GM10248 (cell line): ENCODE data around the gene IER5L.

Experiments
- CTCF ChIA-PET: fragments of 300-600 bp; sonication (Branson Sonifier 250); formaldehyde crosslinking; extraction: SDS; loops from one replicate; lab custom pipeline; 2021; ENCODE audit warnings: antibody characterized with exemption; lab: Yijun Ruan, JAX
- POLR2A ChIA-PET: fragments of 350-650 bp; sonication (Branson Sonifier 250); formaldehyde crosslinking; extraction: SDS; loops from one replicate; lab custom pipeline; 2020; ENCODE audit warnings: antibody characterized with exemption; lab: Yijun Ruan, JAX
- DNase-seq: peaks from one replicate; pipeline ENCODE4 v3.0.0; 2012; ENCODE audit errors: extremely low spot score
- TF ChIP-seq, protein P1 (sequence below): IDR thresholded peaks from 2 replicates; pipeline ENCODE4 v1.5.1; 2012; ENCODE audit warnings: mild to moderate bottlenecking, low read depth; ENCODE audit errors: extremely low read depth, missing control alignments, control extremely low read depth

Gene IER5L

DNA sequence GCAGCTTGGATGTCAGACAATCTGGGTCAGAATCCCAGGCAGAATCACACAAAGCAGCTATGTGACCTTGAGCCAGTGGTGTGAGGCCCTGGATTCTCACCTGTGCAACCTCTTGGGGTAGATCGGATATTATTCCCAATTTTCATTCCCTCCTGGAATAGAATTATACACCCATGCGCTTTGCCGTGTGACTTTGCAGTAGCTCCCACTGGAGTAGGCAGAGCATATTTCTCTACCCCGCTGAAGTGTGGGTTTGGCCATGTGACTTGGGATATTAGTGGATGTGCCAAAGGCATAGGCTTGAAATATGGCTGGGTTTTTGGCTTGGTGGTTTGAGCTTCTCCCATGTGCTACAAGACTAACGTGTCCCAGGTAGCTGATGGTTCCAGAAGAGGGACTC, 35.5 kb upstream of the IER5L start:
- CTCF ChIA-PET = interaction anchor here (1.8 kb wide), 1 partner anchor 82 kb away, joined by 6 read pairs; no protein-coding TSS in a partner anchor
- TF ChIP-seq, protein P1, sequence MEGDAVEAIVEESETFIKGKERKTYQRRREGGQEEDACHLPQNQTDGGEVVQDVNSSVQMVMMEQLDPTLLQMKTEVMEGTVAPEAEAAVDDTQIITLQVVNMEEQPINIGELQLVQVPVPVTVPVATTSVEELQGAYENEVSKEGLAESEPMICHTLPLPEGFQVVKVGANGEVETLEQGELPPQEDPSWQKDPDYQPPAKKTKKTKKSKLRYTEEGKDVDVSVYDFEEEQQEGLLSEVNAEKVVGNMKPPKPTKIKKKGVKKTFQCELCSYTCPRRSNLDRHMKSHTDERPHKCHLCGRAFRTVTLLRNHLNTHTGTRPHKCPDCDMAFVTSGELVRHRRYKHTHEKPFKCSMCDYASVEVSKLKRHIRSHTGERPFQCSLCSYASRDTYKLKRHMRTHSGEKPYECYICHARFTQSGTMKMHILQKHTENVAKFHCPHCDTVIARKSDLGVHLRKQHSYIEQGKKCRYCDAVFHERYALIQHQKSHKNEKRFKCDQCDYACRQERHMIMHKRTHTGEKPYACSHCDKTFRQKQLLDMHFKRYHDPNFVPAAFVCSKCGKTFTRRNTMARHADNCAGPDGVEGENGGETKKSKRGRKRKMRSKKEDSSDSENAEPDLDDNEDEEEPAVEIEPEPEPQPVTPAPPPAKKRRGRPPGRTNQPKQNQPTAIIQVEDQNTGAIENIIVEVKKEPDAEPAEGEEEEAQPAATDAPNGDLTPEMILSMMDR = no peak
- POLR2A ChIA-PET = no interaction called here
- DNase-seq = no peak

DNA sequence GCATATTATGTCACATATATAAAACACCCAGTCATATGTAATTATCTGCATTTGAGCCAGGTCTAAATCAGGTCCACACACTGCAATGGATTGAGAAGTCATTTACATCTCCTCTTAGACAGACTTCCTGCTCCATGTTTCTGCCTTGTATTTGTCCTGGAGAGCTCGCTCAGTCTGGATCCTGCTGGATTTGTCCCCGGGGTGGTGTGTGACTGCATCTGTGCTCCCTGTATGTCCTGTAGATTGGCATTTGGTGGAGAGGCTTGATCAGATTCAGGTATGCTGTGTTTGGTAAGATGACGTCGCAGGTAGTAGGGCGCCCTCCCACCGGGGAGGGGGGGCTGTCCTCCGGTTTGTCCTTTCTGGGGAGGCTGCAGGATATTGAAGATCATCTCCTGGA, 33.6 kb upstream of the IER5L start:
- TF ChIP-seq, protein P1 = no peak
- ChIA-PET CTCF (interaction anchor here (1.4 to 1.7 kb wide), 3 partner anchors 8 to 38 kb away, joined by 3 to 7 read pairs (median 3); no protein-coding TSS in a partner anchor), POLR2A (no interaction called here)
- no peak for DNase-seq

DNA sequence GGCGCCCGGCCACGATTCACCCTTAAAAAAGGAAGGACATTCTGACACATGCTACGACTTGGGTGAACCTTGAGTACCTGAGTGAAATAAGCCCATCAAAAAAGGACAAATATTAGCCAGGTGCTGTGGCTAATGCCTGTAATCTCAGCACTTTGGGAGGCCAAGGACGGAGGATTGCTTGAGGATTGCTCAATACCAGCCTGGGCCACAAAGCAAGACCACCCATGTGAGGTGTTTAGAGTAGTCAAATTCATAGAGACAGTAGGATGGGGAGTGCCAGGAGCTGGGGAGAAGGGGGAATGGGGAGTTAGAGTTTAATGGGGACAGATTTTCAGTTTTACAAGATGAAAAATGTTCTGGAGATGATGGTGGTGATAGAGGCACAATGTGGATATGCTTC, 32.1 kb upstream of the IER5L start:
- CTCF ChIA-PET = interaction anchor here (1.3 to 1.6 kb wide), 2 partner anchors 11 to 12 kb away, joined by 3 read pairs; no protein-coding TSS in a partner anchor
- DNase-seq = no peak
- POLR2A ChIA-PET = no interaction called here
- TF ChIP-seq, protein P1 = no peak

DNA sequence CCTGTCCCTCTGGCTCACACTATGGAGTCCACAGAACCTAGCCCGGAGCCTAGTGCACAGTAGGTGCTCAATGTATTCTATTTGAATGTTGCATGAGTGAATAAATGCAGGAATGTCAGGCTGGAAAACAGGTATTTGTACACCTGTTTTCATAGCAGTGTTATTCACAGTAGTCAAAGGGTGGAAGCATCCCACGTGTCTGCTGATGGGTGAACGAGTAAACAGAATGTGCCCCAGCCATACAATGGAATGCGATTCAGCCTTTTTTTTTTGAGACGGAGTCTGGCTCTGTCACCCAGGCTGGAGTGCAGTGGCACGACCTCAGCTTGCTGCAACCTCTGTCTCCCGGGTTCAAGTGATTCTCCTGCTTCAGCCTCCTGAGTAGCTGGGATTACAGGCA, 31.5 kb upstream of the IER5L start:
- TF ChIP-seq, protein P1 = no peak
- no peak for DNase-seq
- POLR2A ChIA-PET = no interaction called here
- CTCF ChIA-PET = interaction anchor here (1.6 kb wide), 1 partner anchor 11 kb away, joined by 3 read pairs; no protein-coding TSS in a partner anchor

DNA sequence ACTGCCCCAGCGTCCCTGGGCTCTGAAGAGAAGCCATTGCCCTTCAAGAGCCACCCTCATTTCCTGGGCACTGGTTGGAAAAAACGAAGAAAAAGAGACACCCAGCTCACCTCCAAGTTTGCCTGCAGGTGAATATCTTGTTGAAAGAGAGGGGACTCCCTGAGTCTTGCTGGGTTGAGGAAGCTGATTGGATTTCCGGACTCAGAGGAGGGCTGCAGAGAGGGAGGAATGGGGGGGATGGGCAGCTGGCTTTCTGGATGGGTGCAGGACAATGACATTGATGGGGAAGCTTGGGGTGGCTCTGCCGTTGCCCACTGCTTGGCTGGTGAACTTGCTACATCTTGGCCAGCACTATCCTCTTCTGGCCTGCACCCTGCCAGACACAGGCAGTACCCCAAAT, 31.0 kb upstream of the IER5L start:
- no peak for DNase-seq
- TF ChIP-seq, protein P1 = no peak
- POLR2A ChIA-PET = no interaction called here
- CTCF ChIA-PET = interaction anchor here (0.8 to 1.6 kb wide), 2 partner anchors 10 to 26 kb away, joined by 3 read pairs; no protein-coding TSS in a partner anchor

DNA sequence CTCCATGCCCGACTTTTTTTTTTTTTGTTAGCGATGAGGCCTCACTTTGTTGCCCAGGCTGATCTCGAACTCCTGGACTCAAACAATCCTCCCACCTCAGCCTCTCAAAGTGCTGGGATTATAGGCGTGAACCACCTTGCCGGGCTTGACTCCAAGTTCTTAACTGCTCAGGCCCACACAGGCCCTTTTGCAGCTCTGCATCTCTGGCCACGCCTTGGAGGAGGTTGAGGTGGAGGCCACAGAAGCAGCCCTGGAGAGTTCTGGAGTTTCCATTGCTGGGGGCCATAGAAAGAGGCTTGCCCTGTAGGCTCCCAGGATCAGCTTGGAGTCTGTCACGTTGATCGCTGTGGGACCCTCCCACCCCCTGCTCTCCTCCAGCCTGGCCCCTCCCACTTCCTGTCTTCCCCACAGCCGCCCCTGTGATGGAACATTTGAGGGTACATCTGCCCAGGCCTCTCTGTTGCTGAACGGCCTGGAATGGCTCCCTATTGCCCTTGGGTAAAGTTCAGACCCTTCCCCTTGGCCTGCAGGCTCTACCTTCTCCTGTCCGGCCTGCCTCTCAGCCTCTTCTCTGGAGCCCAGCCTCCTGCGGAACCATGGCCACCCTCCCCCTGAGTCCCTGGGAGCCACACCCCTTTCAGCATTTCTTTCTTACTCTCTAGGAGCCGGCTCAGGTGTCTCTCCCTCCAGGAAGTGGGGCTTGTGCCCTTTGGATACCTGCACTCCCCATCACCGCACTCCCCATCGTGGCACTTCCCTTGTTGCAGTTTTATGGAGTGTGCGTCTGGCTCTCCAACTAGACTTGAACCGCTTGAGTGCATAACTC, 30.4 kb upstream of the IER5L start:
- no peak for DNase-seq
- POLR2A ChIA-PET = no interaction called here
- CTCF ChIA-PET = interaction anchor here (0.8 kb wide), 1 partner anchor 26 kb away, joined by 3 read pairs; no protein-coding TSS in a partner anchor
- TF ChIP-seq, protein P1 = no peak
